GM12878 (cell line): ENCODE data around the gene TIMM29. TPM values are rescaled to one million over a fixed set of nuclear protein-coding genes. Genes with fewer than 3 reads are reported as not detected.

ENCODE experiments used
- ATAC-seq: fragments of 200-7000 bp; cut with Tn5 transposase; 3 replicates; pipeline ENCODE4 v1.9.1; 2020; ENCODE audit warnings: mild to moderate bottlenecking, moderate library complexity
- BruUV-seq: library from RNA; stranded (reverse); fragments of 400-500 nt; replicated peaks from 2 replicates; lab custom pipeline; 2021; lab: Mats Ljungman, UMichigan
- CTCF ChIA-PET: fragments of 300-600 bp; sonication (Branson Sonifier 250); formaldehyde crosslinking; extraction: SDS; loops from one replicate; lab custom pipeline; 2021; ENCODE audit warnings: inconsistent platforms; lab: Yijun Ruan, JAX
- POLR2A ChIA-PET: fragments of 350-600 bp; formaldehyde crosslinking; extraction: SDS; loops from one replicate; lab custom pipeline; 2021; ENCODE audit warnings: inconsistent platforms; lab: Charles Lee
- RAD21 ChIA-PET: fragments of 300-600 bp; sonication (Branson Sonifier 250); formaldehyde crosslinking; loops from one replicate; lab custom pipeline; 2023; ENCODE audit warnings: antibody characterized with exemption; ENCODE audit not compliant: unreplicated experiment; lab: Charles Lee
- SMC1A ChIA-PET: fragments of 300-600 bp; sonication (Branson Sonifier 250); formaldehyde crosslinking; loops from one replicate; lab custom pipeline; 2023; ENCODE audit not compliant: unreplicated experiment, uncharacterized antibody; lab: Charles Lee
- DNase-seq: peaks from one replicate; pipeline ENCODE4 v3.0.0-alpha.2; 2011; ENCODE audit warnings: low read depth, low spot score
- FAIRE-seq: peaks from 3 replicates; lab custom pipeline; 2011; peaks lifted over from hg19 to GRCh38; lab: Jason Lieb, UNC
- H2AFZ ChIP-seq: 2 replicates; pipeline ENCODE4 v1.6.0; 2011; ENCODE audit warnings: low read depth, low read length, control low read depth; ENCODE audit not compliant: control insufficient read depth
- H3K27ac ChIP-seq: 2 replicates; pipeline ENCODE4 v1.5.1; 2011; ENCODE audit warnings: control low read depth; ENCODE audit not compliant: control insufficient read depth, insufficient read depth
- H3K27me3 ChIP-seq, 2 experiments: replicated peaks in 1 of 2; 2 replicates each; pipeline versions ENCODE4 v1.6.0 to v1.6.1; 2011; ENCODE audit warnings: low read length in 1 of 2; ENCODE audit not compliant: control insufficient read depth in 2 of 2, insufficient read depth in 2 of 2
- H3K36me3 ChIP-seq, 2 experiments: 2 replicates each; pipeline ENCODE4 v1.5.1; 2011; ENCODE audit warnings: low read length in 1 of 2; ENCODE audit not compliant: control insufficient read depth in 2 of 2, insufficient read depth in 2 of 2
- H3K4me1 ChIP-seq: 2 replicates; pipeline ENCODE4 v1.6.1; 2011; ENCODE audit warnings: mild to moderate bottlenecking, low read length, moderate library complexity, mixed read lengths; ENCODE audit not compliant: control insufficient read depth, insufficient read depth
- H3K4me2 ChIP-seq: 2 replicates; pipeline ENCODE4 v1.6.0; 2011; ENCODE audit warnings: control low read depth; ENCODE audit not compliant: control insufficient read depth, insufficient read depth
- H3K4me3 ChIP-seq: fragments of 200-600 bp; sonication (generic); 2 replicates; pipeline ENCODE4 v1.5.1; 2016
- H3K79me2 ChIP-seq: 2 replicates; pipeline ENCODE4 v1.6.0; 2011; ENCODE audit warnings: low read length; ENCODE audit not compliant: control insufficient read depth, insufficient read depth
- H3K9ac ChIP-seq: 2 replicates; pipeline ENCODE4 v1.8.0; 2011; ENCODE audit warnings: low read length, control low read depth, mixed read lengths; ENCODE audit not compliant: control insufficient read depth, insufficient read depth
- H3K9me3 ChIP-seq: replicated peaks from 3 replicates; pipeline ENCODE4 v1.5.1; 2011; ENCODE audit warnings: mild to moderate bottlenecking, low read length; ENCODE audit not compliant: control insufficient read depth, insufficient read depth
- H4K20me1 ChIP-seq: 2 replicates; pipeline ENCODE4 v1.6.0; 2011; ENCODE audit not compliant: control insufficient read depth, insufficient read depth
- MLLT1 ChIP-seq: fragments of 450-650 bp; IDR thresholded peaks from 2 replicates; pipeline ENCODE4 v1.6.1; 2016; ENCODE audit warnings: mild to moderate bottlenecking
- POLR2A ChIP-seq: IDR thresholded peaks from 2 replicates; pipeline ENCODE4 v1.6.1; 2011; ENCODE audit warnings: low read depth, mild to moderate bottlenecking, low read length
- RUNX3 ChIP-seq: IDR thresholded peaks from 2 replicates; pipeline ENCODE4 v1.6.1; 2012; ENCODE audit warnings: low read length, inconsistent platforms
- SUZ12 ChIP-seq: fragments of 200-600 bp; sonication (generic); IDR thresholded peaks from one replicate; pipeline ENCODE4 v1.6.1; 2018; ENCODE audit warnings: antibody characterized with exemption, mild to moderate bottlenecking; ENCODE audit not compliant: unreplicated experiment
- YY1 ChIP-seq: IDR thresholded peaks from 2 replicates; pipeline ENCODE4 v1.6.1; 2011; ENCODE audit warnings: low read depth, mild to moderate bottlenecking, low read length
- WGBS: methylation state at CpG from one replicate; pipeline ENCODE4 v1.1.6; 2016; ENCODE audit warnings: low lambda C conversion rate; ENCODE audit not compliant: insufficient replicate concordance, insufficient coverage; ENCODE audit errors: missing lambda C conversion rate; 5-methylcytosine and 5-hydroxymethylcytosine counted together
- in situ Hi-C: fragments of 300-500 bp; cut with MboI; formaldehyde crosslinking; loops from 9 replicates; pipeline ENCODE4 v1.14.3; 2018; ENCODE audit warnings: mixed read lengths
- intact Hi-C: fragments of 100-400 bp; cut with micrococcal nuclease; formaldehyde crosslinking; loops from one replicate; pipeline ENCODE4 v1.14.2; 2022; ENCODE audit not compliant: unreplicated experiment
- polyA plus RNA-seq, 11 experiments: library from polyadenylated mRNA; depleted of rRNA in 4 of 11; unstranded in 6 of 11; stranded (reverse) in 5 of 11; fragments of >200 nt; fragmentation: Nextera tagmentation in 4 of 11; fragmentation: Illumina TruSeq in 1 of 11; extraction: Ambion mirVana in 4 of 11; extraction: Trizol in 1 of 11; gene quantifications; 1 replicate in 1 of 11; 2 replicates in 10 of 11; pipeline versions ENCODE4 v1.2.1 to v1.2.3, GENCODE V29; 2011 to 2016; ENCODE audit warnings: inconsistent platforms in 2 of 11, missing spikeins in 2 of 11, low read depth in 1 of 11
- total RNA-seq, 4 experiments: library from RNA; depleted of rRNA in 3 of 4; stranded (reverse); fragments of >200 nt in 3 of 4; fragmentation: Illumina TruSeq in 1 of 4; extraction: Trizol in 1 of 4; gene quantifications; 2 replicates each; pipeline versions ENCODE4 v1.2.1 to v1.2.3, GENCODE V29; 2013 to 2021

Gene TIMM29
- total and polyA plus RNA-seq, 10 of the 15 experiments (the other 5 are each of a cell fraction or from before 2014, with no cell fraction given) = 2.4 to 27.9 (median 13.5) TPM

- H4K20me1 ChIP-seq = peaks cover 4% of the 10 kb centered on the region; the same call in 1 of the 2 replicates
- CTCF ChIA-PET = interaction anchor here (0.7 to 0.9 kb wide), 2 partner anchors 11 to 26 kb away, joined by 3 to 4 read pairs; no protein-coding TSS in a partner anchor
These were observed 36.8 kb downstream of the TIMM29 start for GRCh38 chr19:10965398-10965797.

GRCh38 chr19:10966809-10967208 lies 38.2 kb downstream of the TIMM29 start:
- peaks cover 4% of the 10 kb centered on the region; the same call in 1 of the 2 replicates for H4K20me1 ChIP-seq
- in situ Hi-C loops = no loop called here

More at GRCh38 chr19:10965398-10965797, 36.8 kb downstream of the TIMM29 start:
- H3K4me2 ChIP-seq = peak overlapping the region; percentile 85; the same call in 1 of the 2 replicates
- H3K27me3 ChIP-seq = no peaks in the 10 kb centered on the region
- H3K27ac ChIP-seq = no peak overlapping the region
- POLR2A ChIA-PET = interaction anchor here (1.0 to 1.4 kb wide), 3 partner anchors 14 to 123 kb away, joined by 3 to 4 read pairs (median 3); partner anchors contain the start of gene LDLR
- no peak for DNase-seq
- H3K36me3 ChIP-seq = no peaks in the 10 kb centered on the region
- RAD21 ChIA-PET = interaction anchor here (0.8 to 1.4 kb wide), 3 partner anchors 11 to 20 kb away, joined by 4 to 6 read pairs (median 5); no protein-coding TSS in a partner anchor
- TF ChIP-seq RUNX3 (no peak), YY1 (no peak), SUZ12 (no peak)
- TF ChIP-seq, all 136 proteins: peak for 0
- SMC1A ChIA-PET = interaction anchor here (0.7 to 3.1 kb wide), 8 partner anchors 9 to 29 kb away, joined by 3 to 10 read pairs (median 4); no protein-coding TSS in a partner anchor
- ATAC-seq = no peak
- H3K9me3 ChIP-seq = no peaks in the 10 kb centered on the region
- whole genome bisulfite sequencing = 66% methylated on average over 6 of the region's 6 CpGs
- peaks cover 41% of the 10 kb centered on the region for H3K4me1 ChIP-seq
- peaks cover 90% of the 10 kb centered on the region for H3K79me2 ChIP-seq
- in situ Hi-C loops (no loop called here), intact Hi-C loops (no loop called here)
- no peak overlapping the region for H3K9ac ChIP-seq
- no peak overlapping the region for H2AFZ ChIP-seq
- H3K4me3 ChIP-seq = no peak overlapping the region; the same call in 1 of the 2 replicates
- BruUV-seq = no TSS peak
- no peak for FAIRE-seq

More at GRCh38 chr19:10966809-10967208, 38.2 kb downstream of the TIMM29 start:
- ChIA-PET POLR2A (interaction anchor here (0.5 to 1.9 kb wide), 7 partner anchors 9 to 124 kb away, joined by 3 to 15 read pairs (median 3); no protein-coding TSS in a partner anchor), SMC1A (interaction anchor here (1.1 to 2.9 kb wide), 6 partner anchors 12 to 94 kb away, joined by 5 to 13 read pairs (median 6); no protein-coding TSS in a partner anchor), CTCF (interaction anchor here (0.7 to 3.5 kb wide), 7 partner anchors 12 to 99 kb away, joined by 3 to 39 read pairs (median 5); no protein-coding TSS in a partner anchor), RAD21 (interaction anchor here (1.0 to 3.5 kb wide), 3 partner anchors 12 to 25 kb away, joined by 3 to 30 read pairs (median 10); no protein-coding TSS in a partner anchor)
- Histone ChIP-seq H3K36me3 (no peaks in the 10 kb centered on the region), H3K79me2 (peaks cover 91% of the 10 kb centered on the region), H3K27ac (peak overlapping the region; percentile 60), H3K9ac (peak overlapping the region; percentile 30; the same call in 1 of the 2 replicates), H3K4me3 (peak overlapping the region; percentile 56), H3K9me3 (no peaks in the 10 kb centered on the region), H2AFZ (no peak overlapping the region), H3K4me1 (peaks cover 41% of the 10 kb centered on the region), H3K4me2 (peak overlapping the region; percentile 57), H3K27me3 (no peaks in the 10 kb centered on the region)
- DNase-seq (no peak), ATAC-seq (no peak), FAIRE-seq (no peak)
- peak; percentile 9; the same call in 1 of the 2 replicates for TF ChIP-seq MLLT1
- TF ChIP-seq POLR2A = no peak
- intact Hi-C loops = no loop called here
- 96% methylated on average over 8 of the region's 8 CpGs for WGBS
- BruUV-seq = no TSS peak
